ENCODE results near the gene MIEF1. TPM values are rescaled to one million over a fixed set of nuclear protein-coding genes. Genes with fewer than 3 reads are reported as not detected.

The MIEF1 gene
- total and polyA plus RNA-seq, 8 donors = 16.1 to 28.5 (median 25.4) TPM

GRCh38 chr22:39567135-39567946, 65.3 kb downstream of the MIEF1 start:
- no peak overlapping the region for H3K4me3 ChIP-seq
- no peaks in the 10 kb centered on the region for H3K9me3 ChIP-seq
- H3K4me1 ChIP-seq = no peaks in the 10 kb centered on the region
- intact Hi-C loops (cut with DNase I) = no loop called here
- no peaks in the 10 kb centered on the region for H3K36me3 ChIP-seq
- no peak overlapping the region for H3K27ac ChIP-seq
- DNase-seq (no peak), ATAC-seq (no peak)
- H3K27me3 ChIP-seq = peaks cover 0 to 42% of the 10 kb centered on the region in 2 donors
- no peak for TF ChIP-seq CTCF (IDR thresholded peaks at IDR 0.05)

Other genes starting within 250 kb of the MIEF1 start
- gene RPL3, start 182.7 kb upstream of the MIEF1 start, total RNA-seq = 1,000 to 10,000 TPM; 1,506 to 1,575 TPM
- 1,000 to 10,000 TPM; 3,313 to 3,842 (median 3,675) TPM for gene RPL3, start 182.7 kb upstream of the MIEF1 start, polyA plus RNA-seq (ENCODE audit: insufficient read length in 6 of 6)
- 1 to 10 TPM; 5.5 to 7.2 TPM for gene SYNGR1, start 152.3 kb upstream of the MIEF1 start, total RNA-seq
- gene SYNGR1, start 152.3 kb upstream of the MIEF1 start, polyA plus RNA-seq (ENCODE audit: insufficient read length in 6 of 6) = 10 to 100 TPM; 23.7 to 32.0 (median 27.5) TPM
- 10 to 100 TPM; 20.5 to 21.5 TPM for gene TAB1, start 102.5 kb upstream of the MIEF1 start, total RNA-seq
- 10 to 100 TPM; 30.2 to 35.5 (median 32.1) TPM for gene TAB1, start 102.5 kb upstream of the MIEF1 start, polyA plus RNA-seq (ENCODE audit: insufficient read length in 6 of 6)
- 1 to 10 TPM; 6.7 to 8.8 TPM for gene MGAT3, start 45.3 kb upstream of the MIEF1 start, total RNA-seq
- gene MGAT3, start 45.3 kb upstream of the MIEF1 start, polyA plus RNA-seq (ENCODE audit: insufficient read length in 6 of 6) = 10 to 100 TPM in 5 of 6 donors, 1 to 10 TPM in 1; 8.8 to 21.2 (median 16.7) TPM
- 100 to 1,000 TPM; 204 to 308 TPM for gene ATF4, start 18.3 kb downstream of the MIEF1 start, total RNA-seq
- gene ATF4, start 18.3 kb downstream of the MIEF1 start, polyA plus RNA-seq (ENCODE audit: insufficient read length in 6 of 6) = 100 to 1,000 TPM; 272 to 349 (median 312) TPM
- gene RPS19BP1, start 30.5 kb downstream of the MIEF1 start, total RNA-seq = 10 to 100 TPM; 63.5 to 88.4 TPM
- gene RPS19BP1, start 30.5 kb downstream of the MIEF1 start, polyA plus RNA-seq (ENCODE audit: insufficient read length in 6 of 6) = 10 to 100 TPM; 42.3 to 56.8 (median 49.0) TPM
- under 1 TPM; 0.03 to 0.10 TPM for gene CACNA1I, start 68.5 kb downstream of the MIEF1 start, total RNA-seq
- under 1 TPM; 0.07 to 0.35 (median 0.10) TPM for gene CACNA1I, start 68.5 kb downstream of the MIEF1 start, polyA plus RNA-seq (ENCODE audit: insufficient read length in 6 of 6)